H9 (cell line): Measurements from ENCODE around the gene SACM1L. TPM values are rescaled to one million over a fixed set of nuclear protein-coding genes. Genes with fewer than 3 reads are reported as not detected.

ENCODE experiments used
- DNase-seq: peaks from one replicate; pipeline ENCODE4 v3.0.0-alpha.2; 2017
- H2AFZ ChIP-seq: one replicate; pipeline ENCODE4 v1.6.1; 2013; ENCODE audit warnings: mild to moderate bottlenecking, low read length, control low read depth, moderate library complexity
- H2AK5ac ChIP-seq: 2 replicates; pipeline ENCODE4 v1.6.1; 2013; ENCODE audit warnings: low read length, control low read depth, mixed read lengths; ENCODE audit not compliant: insufficient read length
- H2BK120ac ChIP-seq: one replicate; pipeline ENCODE4 v1.6.1; 2013; ENCODE audit warnings: low read depth, mild to moderate bottlenecking, low read length, control low read depth, inconsistent platforms; ENCODE audit not compliant: poor library complexity, severe bottlenecking
- H2BK12ac ChIP-seq: 2 replicates; pipeline ENCODE4 v1.6.1; 2013; ENCODE audit warnings: low read length, control low read depth, mixed read lengths, low read depth; ENCODE audit not compliant: insufficient read length
- H2BK15ac ChIP-seq: 2 replicates; pipeline ENCODE4 v1.6.1; 2013; ENCODE audit warnings: low read depth, low read length, control low read depth
- H2BK20ac ChIP-seq: one replicate; pipeline ENCODE4 v1.6.1; 2013; ENCODE audit warnings: low read depth, mild to moderate bottlenecking, low read length, control low read depth, inconsistent platforms; ENCODE audit not compliant: poor library complexity, severe bottlenecking
- H2BK5ac ChIP-seq: 2 replicates; pipeline ENCODE4 v1.6.1; 2013; ENCODE audit warnings: low read length, control low read depth, mixed read lengths; ENCODE audit not compliant: insufficient read length
- H3K14ac ChIP-seq: 2 replicates; pipeline ENCODE4 v1.6.1; 2013; ENCODE audit warnings: low read length, control low read depth; ENCODE audit not compliant: insufficient read depth
- H3K18ac ChIP-seq: 2 replicates; pipeline ENCODE4 v1.6.1; 2013; ENCODE audit warnings: low read depth, mild to moderate bottlenecking, mixed read lengths, low read length, control low read depth; ENCODE audit not compliant: insufficient read length
- H3K23ac ChIP-seq: 2 replicates; pipeline ENCODE4 v1.6.1; 2013; ENCODE audit warnings: low read length, control low read depth, mixed read lengths, low read depth; ENCODE audit not compliant: insufficient read length
- H3K23me2 ChIP-seq: 2 replicates; pipeline ENCODE4 v1.6.1; 2013; ENCODE audit warnings: low read depth, mild to moderate bottlenecking, mixed read lengths, low read length, control low read depth; ENCODE audit not compliant: insufficient read length, poor library complexity, severe bottlenecking
- H3K27ac ChIP-seq: 2 replicates; pipeline ENCODE4 v1.5.1; 2013; ENCODE audit warnings: low read length, control low read depth, mixed read lengths, low read depth; ENCODE audit not compliant: insufficient read length
- H3K27me3 ChIP-seq: 2 replicates; pipeline ENCODE4 v1.6.1; 2013; ENCODE audit warnings: low read length, control low read depth, inconsistent platforms; ENCODE audit not compliant: insufficient read depth
- H3K4ac ChIP-seq: 2 replicates; pipeline ENCODE4 v1.6.1; 2013; ENCODE audit warnings: low read depth, mild to moderate bottlenecking, control low read depth, inconsistent platforms, low read length, moderate library complexity
- H3K4me1 ChIP-seq: 2 replicates; pipeline ENCODE4 v1.6.1; 2013; ENCODE audit warnings: low read length, control low read depth, inconsistent platforms; ENCODE audit not compliant: insufficient read depth
- H3K4me2 ChIP-seq: 2 replicates; pipeline ENCODE4 v1.6.1; 2013; ENCODE audit warnings: low read length, control low read depth, mixed read lengths; ENCODE audit not compliant: insufficient read length, insufficient read depth
- H3K56ac ChIP-seq: 2 replicates; pipeline ENCODE4 v1.6.1; 2013; ENCODE audit warnings: low read depth, mild to moderate bottlenecking, mixed read lengths, low read length, control low read depth; ENCODE audit not compliant: insufficient read length
- H3K79me1 ChIP-seq: 2 replicates; pipeline ENCODE4 v1.6.1; 2013; ENCODE audit warnings: low read depth, mild to moderate bottlenecking, moderate library complexity, low read length, control low read depth, inconsistent platforms; ENCODE audit not compliant: insufficient read depth, poor library complexity, severe bottlenecking
- H3K79me2 ChIP-seq: 2 replicates; pipeline ENCODE4 v1.6.1; 2013; ENCODE audit warnings: low read length, control low read depth, inconsistent platforms; ENCODE audit not compliant: insufficient read depth
- H3K9ac ChIP-seq: 2 replicates; pipeline ENCODE4 v1.6.1; 2013; ENCODE audit warnings: low read length, control low read depth, mixed read lengths; ENCODE audit not compliant: insufficient read length; ENCODE audit errors: extremely low read depth
- H3K9me3 ChIP-seq: one replicate; pipeline ENCODE4 v1.6.1; 2013; ENCODE audit warnings: low read depth, low read length, inconsistent platforms; ENCODE audit not compliant: control insufficient read depth
- H3T11ph ChIP-seq: one replicate; pipeline ENCODE4 v1.6.1; 2013; ENCODE audit warnings: mild to moderate bottlenecking, low read length, control low read depth, inconsistent platforms
- H4K20me1 ChIP-seq: one replicate; pipeline ENCODE4 v1.6.1; 2013; ENCODE audit not compliant: control insufficient read depth, insufficient read length, insufficient read depth
- H4K5ac ChIP-seq: 2 replicates; pipeline ENCODE4 v1.6.1; 2013; ENCODE audit warnings: low read depth, mild to moderate bottlenecking, mixed read lengths, low read length, control low read depth; ENCODE audit not compliant: insufficient read length
- H4K8ac ChIP-seq: replicated peaks from 2 replicates; pipeline ENCODE4 v1.6.1; 2013; ENCODE audit warnings: low read length, control low read depth, mixed read lengths, low read depth; ENCODE audit not compliant: insufficient read length
- H4K91ac ChIP-seq: 2 replicates; pipeline ENCODE4 v1.6.1; 2013; ENCODE audit warnings: low read depth, mild to moderate bottlenecking, moderate library complexity, mixed read lengths, low read length, control low read depth; ENCODE audit not compliant: insufficient read length
- H3K27ac Mint-ChIP-seq, 3 experiments: 2 replicates in 2 of 3; 3 replicates in 1 of 3; pipeline ENCODE4 v1.8.0; 2020 to 2021; ENCODE audit warnings: mixed read lengths in 3 of 3, mild to moderate bottlenecking in 1 of 3, moderate library complexity in 1 of 3
- H3K27me3 Mint-ChIP-seq: 2 replicates; pipeline ENCODE4 v1.8.0; 2021; ENCODE audit warnings: low read depth, mild to moderate bottlenecking, moderate library complexity, mixed read lengths
- H3K36me3 Mint-ChIP-seq, 3 experiments: 2 replicates in 2 of 3; 3 replicates in 1 of 3; pipeline ENCODE4 v1.8.0; 2020 to 2021; ENCODE audit warnings: low read depth in 3 of 3, mixed read lengths in 3 of 3; ENCODE audit not compliant: insufficient read depth in 1 of 3
- H3K4me1 Mint-ChIP-seq, 2 experiments: 2 replicates each; pipeline ENCODE4 v1.8.0; 2020; ENCODE audit warnings: mixed read lengths in 2 of 2
- H3K4me3 Mint-ChIP-seq, 2 experiments: 2 replicates in 1 of 2; 3 replicates in 1 of 2; pipeline ENCODE4 v1.8.0; 2020 to 2021; ENCODE audit warnings: mild to moderate bottlenecking in 2 of 2, mixed read lengths in 2 of 2, moderate library complexity in 1 of 2
- H3K9me3 Mint-ChIP-seq, 2 experiments: 2 replicates in 1 of 2; 3 replicates in 1 of 2; pipeline ENCODE4 v1.8.0; 2020; ENCODE audit warnings: mild to moderate bottlenecking in 2 of 2, mixed read lengths in 2 of 2, moderate library complexity in 1 of 2
- WGBS: extraction: QIAGEN DNeasy Blood & Tissue Kit; methylation state at CpG from one replicate; pipeline ENCODE4 v1.1.7; 2013; ENCODE audit warnings: missing lambda C conversion rate, low lambda C conversion rate, mixed read lengths; ENCODE audit not compliant: insufficient read length; ENCODE audit errors: extremely low coverage; 5-methylcytosine and 5-hydroxymethylcytosine counted together
- total RNA-seq: library from RNA; stranded (reverse); gene quantifications from 2 replicates; pipeline ENCODE4 v1.2.1, GENCODE V29; 2021
- TF ChIP-seq, protein P1 (sequence below): fragments of 200-600 bp; sonication (generic); conservative IDR thresholded peaks from 3 replicates; pipeline ENCODE4 v1.8.0; 2021; ENCODE audit warnings: antibody characterized with exemption, mild to moderate bottlenecking

The SACM1L gene
- total RNA-seq, 1 experiment from 2014 or later: 52.8 TPM

DNA sequence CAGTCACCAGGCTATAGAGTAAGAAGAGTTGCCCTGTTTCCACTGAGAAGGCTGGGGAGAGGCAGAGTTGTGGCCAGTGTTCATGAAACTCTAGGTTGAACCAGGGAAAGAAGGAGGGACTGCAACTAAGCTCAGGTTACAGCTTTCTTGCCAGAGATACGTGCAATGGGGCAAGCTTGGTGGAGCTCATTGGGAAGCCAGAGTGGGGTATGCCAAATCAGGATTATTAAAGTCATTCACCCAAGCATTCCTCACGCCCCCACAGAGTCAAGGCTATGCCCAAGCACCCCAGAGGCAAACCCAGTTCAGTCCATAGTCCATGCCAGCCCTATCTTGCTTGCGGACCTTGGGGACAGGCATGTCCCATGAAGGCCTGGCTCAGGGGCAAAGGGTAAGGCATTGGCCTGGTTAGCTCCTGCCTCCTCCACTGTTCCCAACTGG is 89.6 kb downstream of the SACM1L start:
- no peak overlapping the region for H3K27ac ChIP-seq
- H3K4me1 Mint-ChIP-seq: peaks cover 15 to 20% of the 10 kb centered on the region in 2 experiments
- no peak overlapping the region for H2AFZ ChIP-seq
- no peak overlapping the region for H3K14ac ChIP-seq
- no peak overlapping the region for H3K4ac ChIP-seq
- H3K4me1 ChIP-seq: no peaks in the 10 kb centered on the region
- peak; percentile 21 for DNase-seq
- no peak overlapping the region for H4K5ac ChIP-seq
- H3T11ph ChIP-seq: no peak overlapping the region
- H3K27me3 Mint-ChIP-seq: no peaks in the 10 kb centered on the region; the same call in 1 of the 2 replicates
- H3K36me3 Mint-ChIP-seq: no peaks in the 10 kb centered on the region; a peak in 1 of 7 replicates
- H3K18ac ChIP-seq: no peak overlapping the region
- peak overlapping the region in 1 of 3 experiments; percentile 25; a peak in 1 of 7 replicates for H3K27ac Mint-ChIP-seq
- H3K23me2 ChIP-seq: no peaks in the 10 kb centered on the region
- no peak overlapping the region for H3K4me3 Mint-ChIP-seq
- no peak overlapping the region for H3K4me2 ChIP-seq
- H4K20me1 ChIP-seq: no peaks in the 10 kb centered on the region
- H2BK20ac ChIP-seq: no peak overlapping the region
- H3K9me3 Mint-ChIP-seq: no peaks in the 10 kb centered on the region; a peak in 1 of 5 replicates
- H4K8ac ChIP-seq: no peak overlapping the region
- no peak overlapping the region for H2AK5ac ChIP-seq
- no peak overlapping the region for H2BK5ac ChIP-seq
- H3K9me3 ChIP-seq: no peaks in the 10 kb centered on the region
- H3K9ac ChIP-seq: no peak overlapping the region
- TF ChIP-seq, protein P1, sequence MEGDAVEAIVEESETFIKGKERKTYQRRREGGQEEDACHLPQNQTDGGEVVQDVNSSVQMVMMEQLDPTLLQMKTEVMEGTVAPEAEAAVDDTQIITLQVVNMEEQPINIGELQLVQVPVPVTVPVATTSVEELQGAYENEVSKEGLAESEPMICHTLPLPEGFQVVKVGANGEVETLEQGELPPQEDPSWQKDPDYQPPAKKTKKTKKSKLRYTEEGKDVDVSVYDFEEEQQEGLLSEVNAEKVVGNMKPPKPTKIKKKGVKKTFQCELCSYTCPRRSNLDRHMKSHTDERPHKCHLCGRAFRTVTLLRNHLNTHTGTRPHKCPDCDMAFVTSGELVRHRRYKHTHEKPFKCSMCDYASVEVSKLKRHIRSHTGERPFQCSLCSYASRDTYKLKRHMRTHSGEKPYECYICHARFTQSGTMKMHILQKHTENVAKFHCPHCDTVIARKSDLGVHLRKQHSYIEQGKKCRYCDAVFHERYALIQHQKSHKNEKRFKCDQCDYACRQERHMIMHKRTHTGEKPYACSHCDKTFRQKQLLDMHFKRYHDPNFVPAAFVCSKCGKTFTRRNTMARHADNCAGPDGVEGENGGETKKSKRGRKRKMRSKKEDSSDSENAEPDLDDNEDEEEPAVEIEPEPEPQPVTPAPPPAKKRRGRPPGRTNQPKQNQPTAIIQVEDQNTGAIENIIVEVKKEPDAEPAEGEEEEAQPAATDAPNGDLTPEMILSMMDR: no peak
- H3K56ac ChIP-seq: no peak overlapping the region
- H4K91ac ChIP-seq: no peak overlapping the region
- H3K79me1 ChIP-seq: no peaks in the 10 kb centered on the region
- H2BK15ac ChIP-seq: no peak overlapping the region
- H2BK12ac ChIP-seq: no peak overlapping the region
- H3K79me2 ChIP-seq: no peaks in the 10 kb centered on the region
- H2BK120ac ChIP-seq: no peak overlapping the region
- H3K23ac ChIP-seq: no peak overlapping the region
- 0 out of 2 replicates have a peak, but pooled peaks cover 2% of the 10 kb centered on the region for H3K27me3 ChIP-seq
- no CpG with 5 or more reads among the region's 3 CpGs for WGBS
